ENCODE measurements around the gene ATAD1. TPM values are rescaled to one million over a fixed set of nuclear protein-coding genes. Genes with fewer than 3 reads are reported as not detected.

The ATAD1 gene
- total and polyA plus RNA-seq, 2 of the 8 experiments (the other 6 are each of a cell fraction or from before 2014, with no cell fraction given): 8.9 to 35.3 TPM

GRCh38 chr10:87798082-87798481, 19.9 kb downstream of the ATAD1 start:
- 91% methylated on average over 5 of the region's 5 CpGs; no CpG with 5 or more reads in 1 of the 2 experiments for WGBS, 2 experiments (ENCODE audit: extremely low coverage in 1 of 2, insufficient coverage in 1 of 2, insufficient read length in 1 of 2, insufficient replicate concordance in 2 of 2, low coverage in 1 of 2, low lambda C conversion rate in 2 of 2, missing lambda C conversion rate in 1 of 2)
- no peak for TF ChIP-seq SIRT6 (IDR thresholded peaks at IDR 0.05; ENCODE audit: low read length)
- TF ChIP-seq BRCA1 (IDR thresholded peaks at IDR 0.05; ENCODE audit: low read depth, low read length): no peak
- no peak for TF ChIP-seq POLR2AphosphoS5 (IDR thresholded peaks at IDR 0.05; ENCODE audit: low read depth, low read length)
- TF ChIP-seq TBP (IDR thresholded peaks at IDR 0.05; ENCODE audit: low read depth, low read length): no peak
- no peak for TF ChIP-seq CEBPB (IDR thresholded peaks at IDR 0.05; ENCODE audit: low read depth, low read length)
- TF ChIP-seq KDM4A (IDR thresholded peaks at IDR 0.05; ENCODE audit: low read depth, low read length, severe bottlenecking): no peak
- TF ChIP-seq TAF7 (optimal IDR thresholded peaks at IDR 0.05; ENCODE audit: borderline replicate concordance, low read depth, low read length): no peak
- TF ChIP-seq KDM5A (IDR thresholded peaks at IDR 0.05; ENCODE audit: low read length): no peak
- TF ChIP-seq POLR2A (IDR thresholded peaks at IDR 0.05; ENCODE audit: control extremely low read depth in 1 of 2, low read depth in 2 of 2, low read length in 2 of 2): no peak
- no peak for TF ChIP-seq GTF2F1 (IDR thresholded peaks at IDR 0.05; ENCODE audit: borderline replicate concordance, low read depth, low read length)

More at GRCh38 chr10:87798082-87798481, 19.9 kb downstream of the ATAD1 start:
- Histone ChIP-seq H3K27ac (ENCODE audit: low read depth, low read length) (no peak overlapping the region), H3K9me3 (ENCODE audit: insufficient read depth in 2 of 2, low read depth in 1 of 2, low read length in 1 of 2) (peaks cover 15 to 26% of the 10 kb centered on the region in 2 experiments), H3K9ac (replicated peaks in 1 of 4; ENCODE audit: extremely low read depth in 1 of 4, low read depth in 3 of 4, low read length in 3 of 4) (no peak overlapping the region), H3K4me1 (replicated peaks in 1 of 4; ENCODE audit: control insufficient read depth in 3 of 4, insufficient read depth in 4 of 4, low read length in 3 of 4) (peaks cover 0 to 5% (median 0%) of the 10 kb centered on the region in 4 experiments; a peak in 2 of 7 replicates), H2AFZ (ENCODE audit: low read length) (no peak overlapping the region), H3K4ac (replicated peaks; ENCODE audit: insufficient read length, low read depth, low read length) (no peak overlapping the region), H3K18ac (ENCODE audit: extremely low read depth, low read length) (no peak overlapping the region), H2BK120ac (replicated peaks; ENCODE audit: low read depth, low read length) (no peak overlapping the region), H3K79me1 (ENCODE audit: low read depth, low read length) (no peaks in the 10 kb centered on the region; the same call in none of the 2 replicates), H2BK5ac (ENCODE audit: low read depth, low read length) (no peak overlapping the region), H4K91ac (replicated peaks; ENCODE audit: insufficient read length, low read length) (no peak overlapping the region), H4K5ac (ENCODE audit: insufficient read length, low read depth, low read length) (no peak overlapping the region), H3K23me2 (ENCODE audit: low read depth, low read length) (no peaks in the 10 kb centered on the region), H2AK5ac (ENCODE audit: low read depth, low read length) (no peak overlapping the region), H3K4me2 (ENCODE audit: insufficient read depth in 1 of 2, low read depth in 2 of 2, low read length in 2 of 2) (no peak overlapping the region), H4K20me1 (replicated peaks in 1 of 2; ENCODE audit: control insufficient read depth in 1 of 2, insufficient read depth in 2 of 2, low read length in 2 of 2) (peaks cover 0 to 2% of the 10 kb centered on the region in 2 experiments), H3K27me3 (replicated peaks in 1 of 4; ENCODE audit: control insufficient read depth in 3 of 4, extremely low read depth in 1 of 4, insufficient read depth in 3 of 4, low read length in 3 of 4) (no peaks in the 10 kb centered on the region), H2BK15ac (ENCODE audit: low read length) (no peak overlapping the region), H3K14ac (ENCODE audit: insufficient read length) (no peak overlapping the region), H4K8ac (ENCODE audit: extremely low read depth, insufficient read depth, low read length) (no peak overlapping the region), H2BK12ac (ENCODE audit: low read depth, low read length) (no peak overlapping the region), H3K23ac (ENCODE audit: insufficient read length) (no peak overlapping the region), H3K4me3 (ENCODE audit: extremely low read depth in 1 of 4, insufficient read depth in 2 of 4, low read depth in 3 of 4, low read length in 4 of 4) (no peak overlapping the region), H3K56ac (replicated peaks; ENCODE audit: insufficient read length, low read depth, low read length) (no peak overlapping the region), H3K36me3 (ENCODE audit: control insufficient read depth in 2 of 4, insufficient read depth in 4 of 4, low read length in 3 of 4) (peaks cover 0 to 43% (median 19%) of the 10 kb centered on the region in 4 experiments; a peak in 5 of 8 replicates), H3K79me2 (ENCODE audit: control insufficient read depth in 1 of 2, insufficient read depth in 2 of 2, low read length in 2 of 2) (peaks cover 0 to 7% of the 10 kb centered on the region in 2 experiments; a peak in 1 of 4 replicates), H2BK20ac (ENCODE audit: low read length) (no peak overlapping the region)
- DNase-seq (ENCODE audit: low read depth in 1 of 2, low spot score in 2 of 2) (no peak), FAIRE-seq (no peak)
- POLR2A ChIA-PET (ENCODE audit: partially characterized antibody): no interaction called here
- CTCF ChIA-PET (ENCODE audit: partially characterized antibody): no interaction called here

All from H1 (cell line).